Fibroblast of lung (primary cell): ENCODE measurements around the gene ATG7. TPM values are rescaled to one million over a fixed set of nuclear protein-coding genes. Genes with fewer than 3 reads are reported as not detected.

Source experiments
- DNase-seq, 2 donors: peaks; one replicate each; pipeline versions ENCODE4 v3.0.0 to v3.0.0-alpha.2; 2010; ENCODE audit warnings: low read depth in 2 of 2
- H2AFZ ChIP-seq: 2 replicates; pipeline ENCODE4 v1.5.1; 2012; ENCODE audit warnings: low read length, control low read depth, inconsistent platforms
- H3K27ac ChIP-seq: 2 replicates; pipeline ENCODE4 v1.5.1; 2011; ENCODE audit warnings: low read length, control low read depth; ENCODE audit not compliant: insufficient read depth
- H3K27me3 ChIP-seq: 2 replicates; pipeline ENCODE4 v1.5.1; 2011; ENCODE audit warnings: mild to moderate bottlenecking, low read length; ENCODE audit not compliant: control insufficient read depth, insufficient read depth
- H3K36me3 ChIP-seq: 2 replicates; pipeline ENCODE4 v1.5.1; 2011; ENCODE audit warnings: low read length; ENCODE audit not compliant: control insufficient read depth, insufficient read depth
- H3K4me1 ChIP-seq: 2 replicates; pipeline ENCODE4 v1.5.1; 2011; ENCODE audit warnings: low read length; ENCODE audit not compliant: control insufficient read depth, insufficient read depth; ENCODE audit errors: extremely low read depth
- H3K4me2 ChIP-seq: 2 replicates; pipeline ENCODE4 v1.5.1; 2011; ENCODE audit warnings: low read length, control low read depth; ENCODE audit not compliant: insufficient read depth; ENCODE audit errors: extremely low read depth
- H3K4me3 ChIP-seq, 4 experiments: fragments of 200-600 bp in 1 of 4; sonication (generic) in 1 of 4; replicated peaks in 1 of 4; 2 replicates each; pipeline ENCODE4 v1.5.1; 2011 to 2016; ENCODE audit warnings: low read length in 4 of 4, low read depth in 3 of 4, mild to moderate bottlenecking in 3 of 4, control low read depth in 2 of 4, inconsistent platforms in 1 of 4, mixed read lengths in 1 of 4; ENCODE audit not compliant: insufficient read depth in 1 of 4; ENCODE audit errors: control extremely low read depth in 1 of 4
- H3K79me2 ChIP-seq: 2 replicates; pipeline ENCODE4 v1.5.1; 2012; ENCODE audit warnings: mild to moderate bottlenecking, low read length, inconsistent platforms; ENCODE audit not compliant: control insufficient read depth, insufficient read depth
- H3K9ac ChIP-seq: 2 replicates; pipeline ENCODE4 v1.5.1; 2011; ENCODE audit warnings: mild to moderate bottlenecking, low read length, control low read depth; ENCODE audit not compliant: insufficient read depth
- H3K9me3 ChIP-seq: 2 replicates; pipeline ENCODE4 v1.5.1; 2012; ENCODE audit warnings: low read depth, low read length; ENCODE audit not compliant: control insufficient read depth, insufficient read depth
- H4K20me1 ChIP-seq: 2 replicates; pipeline ENCODE4 v1.5.1; 2011; ENCODE audit warnings: low read length; ENCODE audit not compliant: control insufficient read depth, insufficient read depth; ENCODE audit errors: extremely low read depth
- EZH2 ChIP-seq: IDR thresholded peaks from 2 replicates; pipeline ENCODE4 v1.5.1; 2012; ENCODE audit warnings: low read length, control low read depth, mild to moderate bottlenecking; ENCODE audit errors: missing control alignments
- polyA plus RNA-seq, 2 donors: library from polyadenylated mRNA; depleted of rRNA in 1 of 2; stranded (reverse) in 1 of 2; unstranded in 1 of 2; fragments of >200 nt; gene quantifications; 2 replicates each; pipeline ENCODE4 v1.2.1, GENCODE V29; 2011 to 2012; ENCODE audit warnings: missing spikeins in 1 of 2
- total RNA-seq: library from RNA; depleted of rRNA; stranded (reverse); fragments of >200 nt; gene quantifications from 2 replicates; pipeline ENCODE4 v1.2.1, GENCODE V29; 2014
- TF ChIP-seq, protein P1 (sequence below), 2 donors: IDR thresholded peaks in 1 of 2; conservative IDR thresholded peaks in 1 of 2; 1 replicate in 1 of 2; 2 replicates in 1 of 2; pipeline ENCODE4 v1.5.1; 2011 to 2012; ENCODE audit warnings: low read length in 2 of 2, control low read depth in 1 of 2, inconsistent platforms in 1 of 2, low read depth in 1 of 2, mild to moderate bottlenecking in 1 of 2

ATG7 gene
- total and polyA plus RNA-seq, 2 donors (not counting 1 experiment from before 2014, with no cell fraction given): 50.8 to 56.5 TPM

DNA sequence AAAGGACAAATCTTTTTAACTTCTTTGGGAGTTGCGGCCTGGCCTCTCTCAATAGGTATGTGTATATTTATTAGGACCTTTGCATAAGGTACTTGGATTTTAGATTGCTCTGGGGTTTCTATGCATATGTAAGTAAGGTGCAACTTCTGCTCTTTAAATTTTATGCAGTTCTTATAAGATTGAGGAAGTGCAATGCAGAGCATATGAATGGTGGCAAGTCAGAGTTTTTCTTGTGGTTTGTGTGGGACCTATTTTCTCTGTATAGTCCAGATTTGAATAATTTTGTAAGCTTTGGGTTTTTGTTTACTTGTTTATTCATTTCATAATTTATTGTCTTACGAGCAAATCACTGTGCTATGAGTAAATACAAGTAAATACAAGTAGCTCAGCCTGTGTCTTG lies 101.5 kb downstream of the ATG7 start:
- no peak overlapping the region for H3K9ac ChIP-seq

DNA sequence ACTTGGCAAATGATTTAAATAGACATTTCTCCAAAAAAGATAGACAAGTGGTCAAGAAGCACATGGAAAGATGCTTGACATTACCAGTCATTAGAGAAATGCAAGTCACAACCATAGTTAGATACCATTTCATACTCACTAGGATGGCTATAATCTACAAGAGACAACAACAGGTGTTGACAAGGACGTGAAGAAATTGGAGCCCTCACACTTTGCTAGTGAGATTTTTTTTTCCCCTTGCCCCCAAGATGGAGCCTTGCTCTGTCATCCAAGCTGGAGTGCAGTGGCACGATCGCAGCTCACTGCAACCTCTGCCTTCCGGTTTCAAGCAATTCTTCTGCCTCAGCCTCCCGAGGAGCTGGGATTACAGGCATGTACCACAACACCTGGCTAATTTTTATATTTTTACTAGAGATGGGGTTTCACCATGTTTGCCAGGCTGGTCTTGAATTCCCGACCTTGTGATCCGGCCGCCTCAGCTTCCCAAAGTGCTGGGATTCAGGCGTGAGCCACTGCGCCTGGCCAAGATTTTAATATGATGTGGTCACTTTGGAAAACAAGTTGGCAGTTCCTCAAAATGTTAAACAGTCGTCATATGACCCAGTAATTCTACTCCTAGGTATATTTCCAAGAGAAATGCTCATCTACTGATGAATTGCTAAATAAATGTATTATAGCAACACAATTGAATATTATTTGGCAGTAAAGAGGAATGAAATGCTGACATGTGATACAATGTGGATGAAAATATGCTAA lies 103.3 kb downstream of the ATG7 start:
- Histone ChIP-seq H3K9me3 (no peaks in the 10 kb centered on the region), H4K20me1 (no peaks in the 10 kb centered on the region)
- no peak for TF ChIP-seq EZH2
- TF ChIP-seq, protein P1, sequence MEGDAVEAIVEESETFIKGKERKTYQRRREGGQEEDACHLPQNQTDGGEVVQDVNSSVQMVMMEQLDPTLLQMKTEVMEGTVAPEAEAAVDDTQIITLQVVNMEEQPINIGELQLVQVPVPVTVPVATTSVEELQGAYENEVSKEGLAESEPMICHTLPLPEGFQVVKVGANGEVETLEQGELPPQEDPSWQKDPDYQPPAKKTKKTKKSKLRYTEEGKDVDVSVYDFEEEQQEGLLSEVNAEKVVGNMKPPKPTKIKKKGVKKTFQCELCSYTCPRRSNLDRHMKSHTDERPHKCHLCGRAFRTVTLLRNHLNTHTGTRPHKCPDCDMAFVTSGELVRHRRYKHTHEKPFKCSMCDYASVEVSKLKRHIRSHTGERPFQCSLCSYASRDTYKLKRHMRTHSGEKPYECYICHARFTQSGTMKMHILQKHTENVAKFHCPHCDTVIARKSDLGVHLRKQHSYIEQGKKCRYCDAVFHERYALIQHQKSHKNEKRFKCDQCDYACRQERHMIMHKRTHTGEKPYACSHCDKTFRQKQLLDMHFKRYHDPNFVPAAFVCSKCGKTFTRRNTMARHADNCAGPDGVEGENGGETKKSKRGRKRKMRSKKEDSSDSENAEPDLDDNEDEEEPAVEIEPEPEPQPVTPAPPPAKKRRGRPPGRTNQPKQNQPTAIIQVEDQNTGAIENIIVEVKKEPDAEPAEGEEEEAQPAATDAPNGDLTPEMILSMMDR (conservative IDR thresholded peaks at IDR 0.05 in 1 of 2, IDR thresholded peaks at IDR 0.05 in 1 of 2; ENCODE audit: low read depth in 1 of 2, low read length in 2 of 2): no peak

More for the DNA sequence above, 101.5 kb downstream of the ATG7 start:
- H3K36me3 ChIP-seq: peaks cover 3% of the 10 kb centered on the region
- H3K4me1 ChIP-seq: no peaks in the 10 kb centered on the region
- H3K9me3 ChIP-seq: no peaks in the 10 kb centered on the region
- H4K20me1 ChIP-seq: no peaks in the 10 kb centered on the region
- H3K27ac ChIP-seq: no peak overlapping the region
- DNase-seq: no peak
- no peak overlapping the region for H2AFZ ChIP-seq
- no peak overlapping the region for H3K4me2 ChIP-seq
- H3K4me3 ChIP-seq: no peak overlapping the region
- no peak for TF ChIP-seq EZH2
- TF ChIP-seq, protein P1 (conservative IDR thresholded peaks at IDR 0.05 in 1 of 2, IDR thresholded peaks at IDR 0.05 in 1 of 2; ENCODE audit: low read depth in 1 of 2, low read length in 2 of 2): no peak
- H3K27me3 ChIP-seq: no peaks in the 10 kb centered on the region
- no peaks in the 10 kb centered on the region for H3K79me2 ChIP-seq

DNA sequence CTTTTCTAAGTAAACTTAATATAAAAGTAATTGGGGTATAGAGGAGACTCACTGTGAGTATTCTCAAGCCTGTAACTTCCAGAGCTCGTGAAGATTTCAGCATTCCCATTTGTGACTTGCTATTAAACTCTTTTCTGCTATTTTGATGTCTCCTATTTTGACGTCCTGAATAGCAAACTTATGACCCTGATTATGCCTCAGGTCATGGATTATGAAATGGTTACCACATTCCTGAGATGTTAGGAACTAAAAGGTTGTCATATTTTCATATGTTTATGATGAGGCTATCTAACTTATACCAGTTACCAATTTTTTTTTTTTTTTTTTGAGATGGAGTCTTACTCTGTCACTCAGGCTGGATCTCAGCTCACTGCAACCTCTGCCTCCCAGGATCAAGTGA lies 105.5 kb downstream of the ATG7 start:
- H3K4me2 ChIP-seq: no peak overlapping the region
- no peak for TF ChIP-seq EZH2
- TF ChIP-seq, protein P1 (conservative IDR thresholded peaks at IDR 0.05 in 1 of 2, IDR thresholded peaks at IDR 0.05 in 1 of 2; ENCODE audit: low read depth in 1 of 2, low read length in 2 of 2): no peak
- H2AFZ ChIP-seq: no peak overlapping the region
- H3K27me3 ChIP-seq: no peaks in the 10 kb centered on the region
- no peak overlapping the region for H3K27ac ChIP-seq
- H3K9me3 ChIP-seq: no peaks in the 10 kb centered on the region
- H3K36me3 ChIP-seq: no peaks in the 10 kb centered on the region
- H3K79me2 ChIP-seq: no peaks in the 10 kb centered on the region
- H3K4me1 ChIP-seq: peaks cover 10% of the 10 kb centered on the region
- no peak overlapping the region for H3K9ac ChIP-seq
- H3K4me3 ChIP-seq: no peak overlapping the region
- DNase-seq: no peak
- H4K20me1 ChIP-seq: no peaks in the 10 kb centered on the region

More for the DNA sequence above, 103.3 kb downstream of the ATG7 start:
- Histone ChIP-seq H3K27me3 (no peaks in the 10 kb centered on the region), H3K79me2 (no peaks in the 10 kb centered on the region), H2AFZ (no peak overlapping the region), H3K27ac (no peak overlapping the region), H3K36me3 (peaks cover 3% of the 10 kb centered on the region), H3K9ac (no peak overlapping the region), H3K4me1 (peaks cover 10% of the 10 kb centered on the region), H3K4me2 (no peak overlapping the region), H3K4me3 (no peak overlapping the region)
- DNase-seq: peak; percentile 29 to 33
